HG03108 (cell line): ENCODE measurements around the gene B4GALNT3.
A peak's percentile ranks its signal among the peaks of the same experiment; 100 is the strongest.
"Not testable (repeated sequence)": the region's sequence is repeated elsewhere in the genome, so short reads cannot be mapped to it uniquely, and the experiment has no call there.

ENCODE experiments used
- ATAC-seq: cut with Tn5 transposase; IDR thresholded peaks from one replicate; pipeline ENCODE4 v1.9.1; 2021; ENCODE audit warnings: moderate library complexity; ENCODE audit not compliant: unreplicated experiment

The B4GALNT3 gene

GRCh38 chr12:573232-573631 is 113.5 kb downstream of the B4GALNT3 start:
- ATAC-seq: no peak

GRCh38 chr12:574475-575128 is 114.9 kb downstream of the B4GALNT3 start:
- ATAC-seq: no peak

- ATAC-seq: no peak
These were observed 115.4 kb downstream of the B4GALNT3 start for GRCh38 chr12:575129-575502.

GRCh38 chr12:575948-576614 is 116.3 kb downstream of the B4GALNT3 start:
- peak; percentile 69 for ATAC-seq

- no peak for ATAC-seq
These were observed 116.9 kb downstream of the B4GALNT3 start for GRCh38 chr12:576615-577110.

GRCh38 chr12:577994-578747 is 118.4 kb downstream of the B4GALNT3 start:
- not testable (repeated sequence) for ATAC-seq

GRCh38 chr12:578748-579419 is 119.1 kb downstream of the B4GALNT3 start:
- ATAC-seq: no peak

- ATAC-seq: no peak
These were observed 119.8 kb downstream of the B4GALNT3 start for GRCh38 chr12:579420-580110.

GRCh38 chr12:580813-581212 is 121.1 kb downstream of the B4GALNT3 start:
- no peak for ATAC-seq

- no peak for ATAC-seq
These were observed 121.6 kb downstream of the B4GALNT3 start for GRCh38 chr12:581321-581720.

- ATAC-seq: no peak
These were observed 122.0 kb downstream of the B4GALNT3 start for GRCh38 chr12:581746-582145.

GRCh38 chr12:583251-583869 is 123.6 kb downstream of the B4GALNT3 start:
- no peak for ATAC-seq

- ATAC-seq: no peak
These were observed 125.6 kb downstream of the B4GALNT3 start for GRCh38 chr12:585062-586061.

GRCh38 chr12:586318-587071 is 126.8 kb downstream of the B4GALNT3 start:
- no peak for ATAC-seq

- no peak for ATAC-seq
These were observed 127.6 kb downstream of the B4GALNT3 start for GRCh38 chr12:587132-588023.

GRCh38 chr12:588024-588322 is 128.2 kb downstream of the B4GALNT3 start:
- no peak for ATAC-seq

GRCh38 chr12:588646-589045 is 128.9 kb downstream of the B4GALNT3 start:
- ATAC-seq: no peak
